ENCODE data around the gene SCYGR7. TPM values are rescaled to one million over a fixed set of nuclear protein-coding genes. Genes with fewer than 3 reads are reported as not detected.

The SCYGR7 gene
- polyA plus RNA-seq, 3 donors: not detected

GRCh38 chr2:227724394-227725039 lies 3.6 kb upstream of the SCYGR7 start, which contains the start of gene SCYGR6:
Gene SCYGR6, minus strand, starts transcription at chr2:227724757. Its CDS starts 0 bp downstream, at chr2:227724757.
- Histone ChIP-seq H3K4me3 (replicated peaks in 1 of 3; ENCODE audit: low read depth in 2 of 3, low read length in 3 of 3) (no peak within 1 kb of the TSS), H3K79me2 (ENCODE audit: insufficient read depth, low read length) (no peaks in the 10 kb centered on the region), H4K20me1 (ENCODE audit: insufficient read depth, low read length) (no peaks in the 10 kb centered on the region), H3K27me3 (ENCODE audit: control insufficient read depth in 2 of 2, insufficient read depth in 2 of 2, low read length in 2 of 2) (no peaks in the 10 kb centered on the region), H3K4me1 (ENCODE audit: control insufficient read depth in 1 of 2, insufficient read depth in 2 of 2, low read length in 2 of 2) (no peaks in the 10 kb centered on the region), H3K9me3 (replicated peaks in 1 of 2; ENCODE audit: control insufficient read depth in 1 of 2, insufficient read depth in 1 of 2, low read length in 2 of 2) (no peaks in the 10 kb centered on the region), H3K27ac (ENCODE audit: low read depth in 1 of 2, low read length in 2 of 2) (no peak within 1 kb of the TSS), H2AFZ (ENCODE audit: insufficient read depth, low read depth, low read length, poor library complexity, severe bottlenecking) (no peak within 1 kb of the TSS), H3K4me2 (replicated peaks; ENCODE audit: extremely low read depth, low read length, poor library complexity, severe bottlenecking) (no peak within 1 kb of the TSS), H3K36me3 (replicated peaks in 1 of 2; ENCODE audit: control insufficient read depth in 1 of 2, insufficient read depth in 2 of 2, low read length in 2 of 2) (no peaks in the 10 kb centered on the region), H3K9ac (ENCODE audit: insufficient read depth, low read length, poor library complexity, severe bottlenecking) (no peak within 1 kb of the TSS)
- Mint-ChIP-seq H3K4me3 (no peak within 1 kb of the TSS), H3K27me3 (ENCODE audit: low read depth in 3 of 3) (peaks cover 5 to 7% (median 7%) of the 10 kb centered on the region in 3 donors), H3K27ac (peak within 1 kb of the TSS in 1 of 7 donors; percentile 35), H3K9me3 (no peaks in the 10 kb centered on the region), H3K4me1 (peaks cover 4% of the 10 kb centered on the region), H3K36me3 (no peaks in the 10 kb centered on the region)
- intact Hi-C loops (cut with micrococcal nuclease): no loop called here
- 100% methylated on average over 1 of the region's 15 CpGs for WGBS (ENCODE audit: insufficient coverage)
- peak in 1 of 3 donors; percentile 12 for DNase-seq
- TF ChIP-seq CTCF (IDR thresholded peaks at IDR 0.05): no peak

GRCh38 chr2:227739351-227739750 lies 11.2 kb downstream of the SCYGR7 start:
- no peak overlapping the region for H3K27ac Mint-ChIP-seq
- no peaks in the 10 kb centered on the region for H3K4me1 Mint-ChIP-seq
- H3K4me2 ChIP-seq (replicated peaks; ENCODE audit: extremely low read depth, low read length, poor library complexity, severe bottlenecking): no peak overlapping the region
- TF ChIP-seq CTCF (IDR thresholded peaks at IDR 0.05): no peak
- no peak overlapping the region for H3K9ac ChIP-seq (ENCODE audit: insufficient read depth, low read length, poor library complexity, severe bottlenecking)
- H3K4me3 Mint-ChIP-seq: no peak overlapping the region
- no peak overlapping the region for H3K27ac ChIP-seq (ENCODE audit: low read depth in 1 of 2, low read length in 2 of 2)
- H3K9me3 Mint-ChIP-seq: peaks cover 0 to 3% (median 0%) of the 10 kb centered on the region in 7 donors
- H3K79me2 ChIP-seq (ENCODE audit: insufficient read depth, low read length): no peaks in the 10 kb centered on the region
- no peaks in the 10 kb centered on the region for H4K20me1 ChIP-seq (ENCODE audit: insufficient read depth, low read length)
- 100% methylated on average over 6 of the region's 14 CpGs for WGBS (ENCODE audit: insufficient coverage)
- peaks cover 3 to 7% (median 4%) of the 10 kb centered on the region in 3 donors for H3K27me3 Mint-ChIP-seq (ENCODE audit: low read depth in 3 of 3)
- H3K4me3 ChIP-seq (replicated peaks in 1 of 3; ENCODE audit: low read depth in 2 of 3, low read length in 3 of 3): no peak overlapping the region
- no peaks in the 10 kb centered on the region for H3K9me3 ChIP-seq (replicated peaks in 1 of 2; ENCODE audit: control insufficient read depth in 1 of 2, insufficient read depth in 1 of 2, low read length in 2 of 2)
- peaks cover 0 to 2% of the 10 kb centered on the region in 2 donors for H3K27me3 ChIP-seq (ENCODE audit: control insufficient read depth in 2 of 2, insufficient read depth in 2 of 2, low read length in 2 of 2)
- no peak for DNase-seq
- no peaks in the 10 kb centered on the region for H3K4me1 ChIP-seq (ENCODE audit: control insufficient read depth in 1 of 2, insufficient read depth in 2 of 2, low read length in 2 of 2)
- H2AFZ ChIP-seq (ENCODE audit: insufficient read depth, low read depth, low read length, poor library complexity, severe bottlenecking): no peak overlapping the region
- H3K36me3 ChIP-seq (replicated peaks in 1 of 2; ENCODE audit: control insufficient read depth in 1 of 2, insufficient read depth in 2 of 2, low read length in 2 of 2): no peaks in the 10 kb centered on the region
- H3K36me3 Mint-ChIP-seq: no peaks in the 10 kb centered on the region
- intact Hi-C loops (cut with micrococcal nuclease): no loop called here
